HG03460 (cell line): ENCODE measurements around the gene ACTR6.
"Not testable (repeated sequence)": the region's sequence is repeated elsewhere in the genome, so short reads cannot be mapped to it uniquely, and the experiment has no call there.

Experiments
- ATAC-seq: cut with Tn5 transposase; IDR thresholded peaks from one replicate; pipeline ENCODE4 v1.9.1; 2021; ENCODE audit not compliant: unreplicated experiment

The ACTR6 gene

GRCh38 chr12:100184549-100185145 lies 16.0 kb upstream of the ACTR6 start:
- ATAC-seq = no peak

DNA sequence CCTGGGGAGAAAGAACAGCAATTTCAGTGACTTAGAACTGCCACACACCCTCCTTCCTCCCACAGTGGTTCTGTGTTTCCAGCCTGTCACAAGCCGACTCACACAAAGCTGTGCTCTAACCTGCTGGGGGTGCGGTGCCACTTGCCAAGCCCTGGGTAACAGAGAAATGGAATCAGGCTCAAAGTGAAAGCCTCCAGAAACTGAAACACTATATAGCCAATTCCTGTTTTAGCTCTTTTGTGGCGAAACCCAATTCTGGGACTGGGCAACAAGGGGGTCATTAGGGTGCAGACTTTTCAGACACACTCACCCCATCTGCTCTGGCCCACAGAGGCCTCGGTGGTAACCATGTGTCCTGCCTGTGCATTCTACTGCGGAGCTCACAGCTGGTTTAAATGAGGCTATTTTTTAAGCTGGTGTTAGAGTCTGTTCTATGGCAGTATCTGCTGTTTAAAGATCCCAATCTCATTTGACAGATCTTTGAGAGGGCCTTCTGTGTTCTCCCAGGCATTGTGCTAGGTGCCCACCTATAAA lies 15.2 kb upstream of the ACTR6 start:
- peak; percentile 70 for ATAC-seq

DNA sequence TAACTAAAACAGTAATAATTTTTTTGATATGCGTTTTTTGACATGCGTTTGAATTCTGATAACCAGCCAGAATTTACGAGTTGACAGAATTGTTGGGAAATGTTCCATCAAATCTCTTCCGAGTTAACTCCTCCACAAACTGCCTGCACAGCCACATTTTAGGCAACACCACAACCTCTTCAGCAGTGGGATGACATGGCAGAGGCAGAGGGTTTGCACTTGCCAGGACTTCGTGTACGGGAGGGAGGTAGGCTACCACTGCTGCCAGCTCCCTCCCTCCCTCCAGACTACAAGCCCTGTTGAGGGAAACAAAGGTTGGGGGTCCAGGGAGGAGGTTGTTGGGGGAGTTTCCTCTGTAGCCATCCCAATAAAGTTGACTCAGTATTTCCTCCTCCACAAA lies 14.5 kb upstream of the ACTR6 start:
- no peak for ATAC-seq

GRCh38 chr12:100187068-100187467 lies 13.5 kb upstream of the ACTR6 start:
- ATAC-seq = no peak

- no peak for ATAC-seq
Observed at GRCh38 chr12:100187857-100188519, 12.6 kb upstream of the ACTR6 start.

DNA sequence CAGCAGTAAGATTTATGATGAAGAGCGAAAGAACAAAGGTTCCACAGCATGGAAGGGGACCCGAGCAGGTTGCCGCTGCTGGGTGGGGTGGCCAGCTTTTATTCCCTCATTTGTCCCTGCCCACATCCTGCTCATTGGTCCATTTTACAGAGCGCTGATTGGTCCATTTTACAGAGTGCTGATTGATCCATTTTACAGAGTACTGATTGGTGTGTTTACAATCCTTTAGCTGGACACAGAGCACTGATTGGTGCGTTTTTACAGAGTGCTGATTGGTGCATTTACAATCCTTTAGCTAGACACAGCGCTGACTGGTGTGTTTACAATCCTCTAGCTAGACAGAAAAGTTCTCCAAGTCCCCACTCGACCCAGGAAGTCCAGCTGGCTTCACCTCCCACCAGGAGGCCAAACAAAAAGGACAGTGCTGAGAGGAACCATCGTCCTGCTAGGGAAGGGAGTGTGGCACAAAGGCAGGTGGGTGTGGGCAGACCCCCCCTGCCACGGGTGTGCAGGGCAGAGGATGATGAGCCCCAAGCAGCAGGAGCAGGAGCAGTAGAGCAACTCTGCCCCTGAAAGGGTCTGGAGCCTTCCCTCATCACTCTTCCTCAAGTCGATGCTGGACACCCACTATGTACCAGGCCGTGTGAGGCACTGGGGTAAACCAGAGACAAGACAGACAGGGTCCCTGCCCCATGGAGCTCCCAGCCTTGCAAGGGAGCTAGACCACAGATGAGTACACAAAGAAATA lies 11.6 kb upstream of the ACTR6 start:
- ATAC-seq = not testable (repeated sequence)

- no peak for ATAC-seq
Observed at GRCh38 chr12:100189636-100190394, 10.8 kb upstream of the ACTR6 start.

DNA sequence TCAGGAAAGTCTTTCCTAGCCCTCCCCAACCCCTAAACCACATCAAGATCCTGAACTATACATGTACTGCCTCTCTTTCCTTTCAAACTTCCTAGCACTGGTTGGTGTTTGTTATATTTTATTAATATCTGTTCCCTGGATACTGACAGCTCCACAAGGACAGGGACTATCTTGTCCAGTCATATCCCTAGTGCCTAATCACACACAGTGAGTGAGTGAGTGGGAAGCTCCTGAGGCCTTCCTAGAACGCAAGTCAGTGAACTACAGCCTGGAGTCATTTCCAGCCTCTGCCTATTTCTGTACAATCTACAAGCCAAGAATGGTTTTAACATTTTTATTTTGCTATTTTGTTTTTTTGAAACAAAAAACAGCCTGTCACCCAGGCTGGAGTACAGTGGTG lies 7.5 kb upstream of the ACTR6 start:
- no peak for ATAC-seq

DNA sequence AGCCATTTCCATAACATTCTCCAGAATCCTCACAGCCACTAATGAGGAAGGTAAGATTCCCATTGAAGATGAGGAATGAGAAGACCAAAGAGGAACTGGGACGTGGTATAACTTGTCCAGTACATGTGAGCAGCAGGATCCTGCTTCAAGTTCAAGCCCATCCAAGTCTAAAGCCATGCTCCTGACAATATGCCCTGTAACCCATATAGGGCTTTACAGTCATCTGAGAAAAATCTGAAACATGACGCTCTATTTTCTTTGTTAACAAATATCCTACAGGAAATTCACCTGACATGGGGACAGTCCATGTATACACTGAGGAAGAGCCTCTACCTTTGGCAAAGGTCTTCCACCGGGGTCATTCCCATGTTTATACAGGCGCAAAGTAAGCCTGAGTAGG lies 3.1 kb upstream of the ACTR6 start:
- ATAC-seq = no peak

DNA sequence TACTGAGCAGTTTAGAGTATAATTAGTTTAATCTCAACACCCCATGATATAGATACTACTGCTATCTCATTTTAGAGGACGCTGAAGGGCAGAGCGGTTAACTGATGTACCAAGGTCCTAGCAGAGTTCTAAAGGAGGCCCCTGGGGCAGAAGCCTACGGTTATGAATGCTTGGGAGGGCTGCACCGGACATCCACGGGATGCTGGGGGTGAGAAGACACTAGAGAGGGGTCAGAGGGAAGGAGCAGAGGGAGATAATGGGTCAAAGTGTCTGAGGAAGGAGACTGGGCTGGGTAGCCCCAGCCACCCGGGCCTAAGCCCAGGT lies 1.6 kb upstream of the ACTR6 start:
- ATAC-seq = no peak

- ATAC-seq = peak; percentile 81
Observed at GRCh38 chr12:100199347-100200149, 1.1 kb upstream of the ACTR6 start.

GRCh38 chr12:100201604-100202423 lies 1.2 kb downstream of the ACTR6 start:
- no peak for ATAC-seq

DNA sequence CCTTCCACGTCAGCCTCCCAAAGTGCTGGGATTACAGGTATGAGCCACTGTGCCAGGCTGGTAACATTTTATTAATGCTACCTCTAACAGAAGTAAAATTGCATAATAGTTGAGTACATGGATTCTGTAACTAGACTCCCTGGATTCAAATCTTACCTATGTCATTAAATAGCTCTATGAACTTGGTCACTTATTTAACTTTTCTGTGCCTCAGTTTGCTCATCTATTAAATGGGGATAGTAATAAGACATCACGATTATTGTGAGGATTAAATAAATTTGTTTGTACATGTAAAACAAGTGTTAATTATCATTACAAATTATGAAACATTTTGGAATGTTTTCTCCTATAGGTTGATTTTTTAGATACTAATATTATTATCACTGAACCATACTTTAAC lies 6.7 kb downstream of the ACTR6 start:
- no peak for ATAC-seq

DNA sequence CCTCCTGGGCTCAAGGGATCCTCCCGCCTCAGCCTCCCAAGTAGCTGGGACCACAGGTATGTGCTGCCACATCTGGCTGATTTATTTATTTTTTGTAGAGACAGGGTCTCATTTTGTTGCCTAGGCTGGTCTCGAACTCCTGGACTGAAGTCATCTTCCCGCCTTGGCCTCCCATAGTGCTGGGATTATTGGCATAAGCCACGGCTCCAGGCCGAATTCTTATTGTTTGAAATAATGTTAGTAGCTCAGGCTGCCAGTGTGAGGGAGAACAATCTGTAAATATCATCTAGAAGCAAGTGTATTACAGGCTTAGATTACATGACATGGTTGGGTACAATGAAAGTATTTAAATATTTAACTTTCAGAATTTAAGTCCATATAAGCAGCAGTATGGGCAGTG lies 8.2 kb downstream of the ACTR6 start:
- ATAC-seq = no peak

DNA sequence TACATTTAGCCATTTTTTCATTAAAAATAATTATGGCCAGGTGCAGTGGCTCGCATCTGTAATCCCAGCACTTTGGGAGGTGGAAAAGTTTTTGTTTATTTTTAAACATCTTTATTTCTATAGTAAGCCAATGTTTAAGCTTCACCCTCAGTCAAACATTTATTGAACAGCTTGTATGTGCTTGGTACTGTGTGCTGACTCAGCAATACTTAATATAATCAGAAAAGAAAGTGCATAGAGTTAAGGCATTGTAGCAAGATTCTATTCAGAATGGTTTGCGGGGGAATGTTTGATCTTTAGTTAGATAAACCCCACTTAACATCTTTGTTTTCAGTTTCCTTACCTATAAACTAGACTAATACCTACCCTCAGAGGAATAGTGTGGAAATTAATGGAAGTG lies 11.1 kb downstream of the ACTR6 start:
- no peak for ATAC-seq

GRCh38 chr12:100213016-100213891 lies 12.6 kb downstream of the ACTR6 start:
- ATAC-seq = no peak

DNA sequence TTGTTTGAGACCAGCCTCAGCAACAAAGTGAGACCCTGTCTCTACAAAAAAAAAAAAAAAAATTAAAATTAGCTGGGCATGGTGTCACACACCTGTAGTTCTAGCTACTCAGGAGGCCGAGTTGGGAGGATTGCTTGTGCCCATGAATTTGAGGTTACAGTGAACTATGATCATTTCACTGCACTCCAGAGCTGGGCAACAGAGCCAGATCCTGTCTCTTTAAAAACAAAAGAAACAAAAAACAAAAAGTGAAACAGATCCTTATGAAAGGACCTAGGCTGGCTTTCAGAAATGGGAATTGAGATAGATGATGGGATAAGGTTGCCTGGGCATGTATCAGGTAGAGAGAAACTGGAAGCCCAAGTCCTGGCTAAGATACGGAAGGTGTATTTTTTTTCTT lies 13.9 kb downstream of the ACTR6 start:
- no peak for ATAC-seq

DNA sequence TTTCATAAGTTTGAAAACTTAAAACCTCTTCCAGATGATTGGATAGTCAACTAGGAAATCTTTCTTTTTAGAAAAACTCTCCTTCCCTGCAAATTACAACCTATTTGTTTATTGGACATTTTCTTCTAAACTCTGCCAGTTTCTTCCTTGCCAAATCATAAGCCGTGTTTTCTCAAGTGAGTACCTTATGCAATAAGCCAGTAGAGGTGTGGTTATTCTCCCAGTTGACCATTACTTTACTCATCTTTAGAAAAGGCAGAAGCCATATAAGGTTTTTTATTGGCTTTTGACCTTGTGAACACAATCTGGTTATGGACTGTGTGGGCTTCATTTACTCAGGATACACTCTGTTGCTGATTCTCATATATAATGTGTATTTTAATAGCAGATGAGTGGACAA lies 14.6 kb downstream of the ACTR6 start:
- ATAC-seq = no peak

DNA sequence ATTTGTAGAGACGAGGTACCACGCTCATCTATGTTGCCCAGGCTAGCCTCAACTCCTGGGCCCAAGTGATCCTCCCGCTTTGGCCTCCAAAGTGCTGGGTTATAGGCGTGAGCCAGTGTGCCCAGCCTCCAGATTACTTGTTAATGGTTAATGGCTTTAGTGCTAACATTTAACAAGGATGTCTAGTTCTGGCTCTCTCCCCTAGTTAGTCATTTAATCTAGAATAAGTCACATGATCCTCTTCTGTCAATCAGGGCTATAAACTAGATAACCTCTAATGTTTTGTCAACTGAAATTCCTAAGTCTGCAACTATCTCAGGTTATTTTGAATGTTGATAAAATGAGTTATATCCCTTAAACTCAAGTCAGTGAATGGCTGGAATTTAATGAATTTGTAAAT lies 15.7 kb downstream of the ACTR6 start:
- no peak for ATAC-seq
